Mesothelial cell of epicardium (in vitro differentiated cells): Measurements from ENCODE around the gene VOPP1. TPM values are rescaled to one million over a fixed set of nuclear protein-coding genes. Genes with fewer than 3 reads are reported as not detected.
A peak's percentile ranks its signal among the peaks of the same experiment; 100 is the strongest.

ENCODE experiments used
- DNase-seq, 2 experiments: peaks; one replicate each; pipeline ENCODE4 v3.0.0; 2021; ENCODE audit warnings: low spot score in 2 of 2; ENCODE audit not compliant: unreplicated experiment in 2 of 2
- H3K27ac Mint-ChIP-seq: 2 replicates; pipeline ENCODE4 v1.8.0; 2021; ENCODE audit warnings: mixed read lengths
- H3K27me3 Mint-ChIP-seq: 2 replicates; pipeline ENCODE4 v1.8.0; 2021; ENCODE audit warnings: low read depth, mixed read lengths
- H3K36me3 Mint-ChIP-seq: 2 replicates; pipeline ENCODE4 v1.8.0; 2021; ENCODE audit warnings: mixed read lengths
- H3K4me1 Mint-ChIP-seq: 2 replicates; pipeline ENCODE4 v1.8.0; 2021; ENCODE audit warnings: mixed read lengths
- H3K4me3 Mint-ChIP-seq: 2 replicates; pipeline ENCODE4 v1.8.0; 2021; ENCODE audit warnings: mild to moderate bottlenecking, moderate library complexity, mixed read lengths
- H3K9me3 Mint-ChIP-seq: 2 replicates; pipeline ENCODE4 v1.8.0; 2021; ENCODE audit warnings: mixed read lengths
- CTCF ChIP-seq: fragments of 200-600 bp; sonication (generic); IDR thresholded peaks from one replicate; pipeline ENCODE4 v1.5.0; 2021; ENCODE audit warnings: antibody characterized with exemption; ENCODE audit not compliant: unreplicated experiment
- total RNA-seq: library from RNA; stranded (reverse); gene quantifications from 3 replicates; pipeline ENCODE4 v1.2.1, GENCODE V29; 2021

The VOPP1 gene
- total RNA-seq, 1 donor from 2014 or later, result 42.8 TPM

GRCh38 chr7:55573234-55573900 is 1.1 kb upstream of the VOPP1 start:
- no peaks in the 10 kb centered on the region for H3K36me3 Mint-ChIP-seq
- peaks cover under 1% of the 10 kb centered on the region for H3K27me3 Mint-ChIP-seq
- H3K9me3 Mint-ChIP-seq, result no peaks in the 10 kb centered on the region
- H3K4me1 Mint-ChIP-seq, result peaks cover 44% of the 10 kb centered on the region
- peak overlapping the region; percentile 75 for H3K4me3 Mint-ChIP-seq
- peak in 1 of 2 experiments; percentile 14 for DNase-seq
- TF ChIP-seq CTCF, result no peak
- peak overlapping the region; percentile 57 for H3K27ac Mint-ChIP-seq

- TF ChIP-seq CTCF, result no peak
- Mint-ChIP-seq H3K9me3 (no peaks in the 10 kb centered on the region), H3K36me3 (no peaks in the 10 kb centered on the region), H3K27me3 (no peaks in the 10 kb centered on the region), H3K4me1 (peaks cover 44% of the 10 kb centered on the region), H3K27ac (peak overlapping the region; percentile 92), H3K4me3 (peak overlapping the region; percentile 91)
- peak in 1 of 2 experiments; percentile 67 for DNase-seq
These were observed 558 bp downstream of the VOPP1 start for GRCh38 chr7:55571511-55572377.

- no peaks in the 10 kb centered on the region for H3K27me3 Mint-ChIP-seq
- H3K4me3 Mint-ChIP-seq, result peak overlapping the region; percentile 91
- TF ChIP-seq CTCF, result no peak
- peak overlapping the region; percentile 92 for H3K27ac Mint-ChIP-seq
- H3K4me1 Mint-ChIP-seq, result peaks cover 44% of the 10 kb centered on the region
- no peaks in the 10 kb centered on the region for H3K9me3 Mint-ChIP-seq
- H3K36me3 Mint-ChIP-seq, result no peaks in the 10 kb centered on the region
- peak in 1 of 2 experiments; percentile 1 for DNase-seq
These were observed 1.4 kb downstream of the VOPP1 start for GRCh38 chr7:55570939-55571338.

- Mint-ChIP-seq H3K4me1 (peaks cover 40% of the 10 kb centered on the region), H3K9me3 (no peaks in the 10 kb centered on the region), H3K27ac (no peak overlapping the region), H3K36me3 (no peaks in the 10 kb centered on the region), H3K27me3 (no peaks in the 10 kb centered on the region), H3K4me3 (peak overlapping the region; percentile 41)
- peak in 1 of 2 experiments; percentile 28 for DNase-seq
- TF ChIP-seq CTCF, result no peak
These were observed 2.0 kb downstream of the VOPP1 start for GRCh38 chr7:55570218-55570873.

GRCh38 chr7:55569797-55570196 is 2.5 kb downstream of the VOPP1 start:
- H3K9me3 Mint-ChIP-seq, result no peaks in the 10 kb centered on the region
- no peaks in the 10 kb centered on the region for H3K27me3 Mint-ChIP-seq
- H3K4me3 Mint-ChIP-seq, result no peak overlapping the region
- TF ChIP-seq CTCF, result no peak
- no peaks in the 10 kb centered on the region for H3K36me3 Mint-ChIP-seq
- peaks cover 34% of the 10 kb centered on the region for H3K4me1 Mint-ChIP-seq
- H3K27ac Mint-ChIP-seq, result no peak overlapping the region
- DNase-seq, result peak in 1 of 2 experiments; percentile 28
